GM12892 (cell line): Measurements from ENCODE around the gene PDHX.

Source experiments
- POLR2A ChIP-seq: IDR thresholded peaks from 2 replicates; pipeline ENCODE4 v1.6.1; 2011; ENCODE audit warnings: low read depth, low read length, control low read depth
- POLR2AphosphoS5 ChIP-seq: IDR thresholded peaks from 2 replicates; pipeline ENCODE4 v1.6.1; 2011; ENCODE audit warnings: low read depth, low read length, control low read depth

- TF ChIP-seq POLR2A = no peak
- no peak for TF ChIP-seq POLR2AphosphoS5
Observed at GRCh38 chr11:34877375-34877975, 38.9 kb upstream of the PDHX start.
